ENCODE measurements around the gene RAB31.

- TF ChIP-seq POLR2A (IDR thresholded peaks at IDR 0.05; ENCODE audit: low read depth, low read length): no peak
- TF ChIP-seq SPI1 (IDR thresholded peaks at IDR 0.05; ENCODE audit: low read depth, low read length): no peak
- no peak for TF ChIP-seq POLR2AphosphoS5 (IDR thresholded peaks at IDR 0.05; ENCODE audit: low read depth, low read length)
These were observed 170.0 kb downstream of the RAB31 start for GRCh38 chr18:9878095-9878494.

All from GM12891 (cell line).